Calu3 (cell line): Measurements from ENCODE around the gene PTPN1. TPM values are rescaled to one million over a fixed set of nuclear protein-coding genes. Genes with fewer than 3 reads are reported as not detected.

Experiments used
- BruUV-seq: library from RNA; stranded (reverse); fragments of 400-500 nt; replicated peaks from 2 replicates; lab custom pipeline; 2021; lab: Mats Ljungman, UMichigan
- CTCF ChIA-PET: fragments of 300-600 bp; sonication (Branson Sonifier 250); formaldehyde crosslinking; loops from one replicate; lab custom pipeline; 2022; ENCODE audit warnings: antibody characterized with exemption; lab: Charles Lee
- DNase-seq: peaks from one replicate; pipeline ENCODE4 v3.0.0; 2022
- H3K27ac Mint-ChIP-seq: one replicate; pipeline ENCODE4 v1.8.0; 2022; ENCODE audit warnings: mixed read lengths; ENCODE audit not compliant: unreplicated experiment
- H3K27me3 Mint-ChIP-seq: one replicate; pipeline ENCODE4 v1.8.0; 2022; ENCODE audit warnings: mixed read lengths; ENCODE audit not compliant: unreplicated experiment
- H3K36me3 Mint-ChIP-seq: one replicate; pipeline ENCODE4 v1.8.0; 2022; ENCODE audit warnings: mild to moderate bottlenecking, moderate library complexity, mixed read lengths; ENCODE audit not compliant: insufficient read depth, unreplicated experiment
- H3K4me1 Mint-ChIP-seq: one replicate; pipeline ENCODE4 v1.8.0; 2022; ENCODE audit warnings: mild to moderate bottlenecking, low read depth, mixed read lengths; ENCODE audit not compliant: unreplicated experiment
- H3K4me3 Mint-ChIP-seq: one replicate; pipeline ENCODE4 v1.8.0; 2022; ENCODE audit warnings: mild to moderate bottlenecking, low read depth, moderate library complexity, mixed read lengths; ENCODE audit not compliant: unreplicated experiment
- H3K9me3 Mint-ChIP-seq: one replicate; pipeline ENCODE4 v1.8.0; 2022; ENCODE audit warnings: low read depth, mixed read lengths; ENCODE audit not compliant: unreplicated experiment
- intact Hi-C: fragments of 100-400 bp; cut with micrococcal nuclease; formaldehyde crosslinking; loops from one replicate; pipeline ENCODE4 v1.10.0; 2022; ENCODE audit not compliant: unreplicated experiment
- total RNA-seq: library from RNA; stranded (reverse); gene quantifications from 2 replicates; pipeline ENCODE4 v1.2.3, GENCODE V29; 2022
- TF ChIP-seq, protein P1 (sequence below): fragments of 200-600 bp; IDR thresholded peaks from one replicate; pipeline ENCODE4 v1.8.0; 2022; ENCODE audit warnings: antibody characterized with exemption; ENCODE audit not compliant: unreplicated experiment

PTPN1 gene
- total RNA-seq, 1 experiment from 2014 or later: 58.5 TPM

GRCh38 chr20:50609438-50609989 is 99.3 kb downstream of the PTPN1 start:
- no peaks in the 10 kb centered on the region for H3K4me1 Mint-ChIP-seq
- H3K36me3 Mint-ChIP-seq: peaks cover 5% of the 10 kb centered on the region
- no peaks in the 10 kb centered on the region for H3K9me3 Mint-ChIP-seq
- H3K4me3 Mint-ChIP-seq: no peak overlapping the region
- TF ChIP-seq, protein P1, sequence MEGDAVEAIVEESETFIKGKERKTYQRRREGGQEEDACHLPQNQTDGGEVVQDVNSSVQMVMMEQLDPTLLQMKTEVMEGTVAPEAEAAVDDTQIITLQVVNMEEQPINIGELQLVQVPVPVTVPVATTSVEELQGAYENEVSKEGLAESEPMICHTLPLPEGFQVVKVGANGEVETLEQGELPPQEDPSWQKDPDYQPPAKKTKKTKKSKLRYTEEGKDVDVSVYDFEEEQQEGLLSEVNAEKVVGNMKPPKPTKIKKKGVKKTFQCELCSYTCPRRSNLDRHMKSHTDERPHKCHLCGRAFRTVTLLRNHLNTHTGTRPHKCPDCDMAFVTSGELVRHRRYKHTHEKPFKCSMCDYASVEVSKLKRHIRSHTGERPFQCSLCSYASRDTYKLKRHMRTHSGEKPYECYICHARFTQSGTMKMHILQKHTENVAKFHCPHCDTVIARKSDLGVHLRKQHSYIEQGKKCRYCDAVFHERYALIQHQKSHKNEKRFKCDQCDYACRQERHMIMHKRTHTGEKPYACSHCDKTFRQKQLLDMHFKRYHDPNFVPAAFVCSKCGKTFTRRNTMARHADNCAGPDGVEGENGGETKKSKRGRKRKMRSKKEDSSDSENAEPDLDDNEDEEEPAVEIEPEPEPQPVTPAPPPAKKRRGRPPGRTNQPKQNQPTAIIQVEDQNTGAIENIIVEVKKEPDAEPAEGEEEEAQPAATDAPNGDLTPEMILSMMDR: no peak
- no peak for DNase-seq
- intact Hi-C loops: no loop called here
- CTCF ChIA-PET: no interaction called here
- H3K27ac Mint-ChIP-seq: no peak overlapping the region
- BruUV-seq: no TSS peak
- no peaks in the 10 kb centered on the region for H3K27me3 Mint-ChIP-seq

DNA sequence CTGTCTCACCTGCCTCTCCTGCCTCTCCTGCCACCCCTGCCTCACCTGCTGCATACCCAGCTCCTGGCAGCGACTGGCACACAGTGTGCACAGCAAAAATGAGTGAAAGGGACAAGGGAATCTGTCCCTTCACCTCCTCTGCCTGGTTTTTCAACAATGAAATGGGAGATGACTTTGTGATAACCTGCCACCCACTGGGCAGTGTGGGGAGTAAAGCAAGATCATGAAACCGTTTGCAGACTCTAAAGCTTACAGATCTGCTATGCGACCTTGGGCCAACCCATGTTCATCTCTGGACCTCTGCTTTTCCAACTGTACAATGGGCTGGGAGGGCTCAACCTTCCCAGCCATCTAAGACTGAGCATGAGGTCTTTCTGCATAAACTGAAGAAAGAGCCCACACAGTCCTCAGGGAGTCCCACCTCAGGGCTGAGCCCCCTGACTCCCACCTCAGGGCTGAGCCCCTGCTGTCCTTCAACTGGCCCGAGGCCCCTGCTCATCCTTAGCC is 100.1 kb downstream of the PTPN1 start:
- CTCF ChIA-PET: no interaction called here
- TF ChIP-seq, protein P1: no peak
- DNase-seq: no peak

GRCh38 chr20:50611128-50611810 is 101.1 kb downstream of the PTPN1 start:
- TF ChIP-seq, protein P1: no peak
- Mint-ChIP-seq H3K4me3 (no peak overlapping the region), H3K4me1 (no peaks in the 10 kb centered on the region), H3K36me3 (peaks cover 5% of the 10 kb centered on the region), H3K27me3 (no peaks in the 10 kb centered on the region), H3K27ac (no peak overlapping the region), H3K9me3 (no peaks in the 10 kb centered on the region)
- CTCF ChIA-PET: interaction anchor here (0.7 to 0.8 kb wide), 2 partner anchors 78 to 138 kb away, joined by 3 read pairs; no protein-coding TSS in a partner anchor
- BruUV-seq: no TSS peak
- DNase-seq: no peak
- intact Hi-C loops: no loop called here

More for the DNA sequence above, 100.1 kb downstream of the PTPN1 start:
- no peaks in the 10 kb centered on the region for H3K27me3 Mint-ChIP-seq
- H3K4me1 Mint-ChIP-seq: no peaks in the 10 kb centered on the region
- intact Hi-C loops: no loop called here
- no peak overlapping the region for H3K4me3 Mint-ChIP-seq
- H3K27ac Mint-ChIP-seq: no peak overlapping the region
- peaks cover 5% of the 10 kb centered on the region for H3K36me3 Mint-ChIP-seq
- BruUV-seq: no TSS peak
- H3K9me3 Mint-ChIP-seq: no peaks in the 10 kb centered on the region

GRCh38 chr20:50613438-50614169 is 103.4 kb downstream of the PTPN1 start:
- Mint-ChIP-seq H3K27me3 (no peaks in the 10 kb centered on the region), H3K4me1 (no peaks in the 10 kb centered on the region), H3K36me3 (peaks cover 5% of the 10 kb centered on the region), H3K9me3 (no peaks in the 10 kb centered on the region), H3K27ac (no peak overlapping the region), H3K4me3 (no peak overlapping the region)
- CTCF ChIA-PET: interaction anchor here (1.3 kb wide), 1 partner anchor 15 kb away, joined by 3 read pairs; no protein-coding TSS in a partner anchor
- TF ChIP-seq, protein P1: no peak
- DNase-seq: no peak
- BruUV-seq: no TSS peak
- intact Hi-C loops: no loop called here
